NB4 (cell line): Measurements from ENCODE around the gene RTN4.

Experiments used
- DNase-seq: peaks from one replicate; pipeline ENCODE4 v3.0.0; 2010; ENCODE audit warnings: low read depth
- H3K4me3 ChIP-seq: one replicate; pipeline ENCODE4 v1.5.1; 2011; ENCODE audit warnings: mild to moderate bottlenecking, low read depth, low read length, moderate library complexity
- MYC ChIP-seq: IDR thresholded peaks from 2 replicates; pipeline ENCODE4 v1.6.1; 2011; ENCODE audit warnings: low read depth, low read length
- POLR2A ChIP-seq: IDR thresholded peaks from 2 replicates; pipeline ENCODE4 v1.6.1; 2011; ENCODE audit warnings: mild to moderate bottlenecking; ENCODE audit not compliant: insufficient read length; ENCODE audit errors: extremely low read depth
- TF ChIP-seq, protein P1 (sequence below): IDR thresholded peaks from 2 replicates; pipeline ENCODE4 v1.6.1; 2011; ENCODE audit warnings: low read depth, low read length
- TF ChIP-seq, protein P2 (sequence below): IDR thresholded peaks from one replicate; pipeline ENCODE4 v1.5.1; 2012; ENCODE audit warnings: low read depth, low read length

Gene RTN4

DNA sequence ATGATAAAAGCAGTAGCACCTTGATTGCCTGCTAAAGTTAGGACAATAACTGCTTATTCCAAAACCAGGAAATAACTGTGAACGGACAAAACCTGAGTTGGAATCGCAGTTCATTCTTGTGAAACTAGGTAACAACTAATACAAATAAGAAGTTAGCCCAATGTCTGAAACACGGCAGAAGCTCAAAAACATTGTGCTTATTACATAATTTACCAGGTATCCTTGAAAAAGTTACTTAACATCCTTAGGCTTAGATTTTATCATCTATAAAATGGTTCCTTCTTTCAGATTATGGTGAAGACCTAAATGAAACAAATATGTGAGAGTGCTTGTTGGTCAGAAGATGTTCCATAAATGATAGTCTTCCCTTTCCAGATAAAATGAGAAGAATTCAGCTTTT, 32.4 kb downstream of the RTN4 start:
- DNase-seq, result peak; percentile 50
- TF ChIP-seq, protein P1, sequence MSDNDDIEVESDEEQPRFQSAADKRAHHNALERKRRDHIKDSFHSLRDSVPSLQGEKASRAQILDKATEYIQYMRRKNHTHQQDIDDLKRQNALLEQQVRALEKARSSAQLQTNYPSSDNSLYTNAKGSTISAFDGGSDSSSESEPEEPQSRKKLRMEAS, result no peak
- no peak overlapping the region for H3K4me3 ChIP-seq

DNA sequence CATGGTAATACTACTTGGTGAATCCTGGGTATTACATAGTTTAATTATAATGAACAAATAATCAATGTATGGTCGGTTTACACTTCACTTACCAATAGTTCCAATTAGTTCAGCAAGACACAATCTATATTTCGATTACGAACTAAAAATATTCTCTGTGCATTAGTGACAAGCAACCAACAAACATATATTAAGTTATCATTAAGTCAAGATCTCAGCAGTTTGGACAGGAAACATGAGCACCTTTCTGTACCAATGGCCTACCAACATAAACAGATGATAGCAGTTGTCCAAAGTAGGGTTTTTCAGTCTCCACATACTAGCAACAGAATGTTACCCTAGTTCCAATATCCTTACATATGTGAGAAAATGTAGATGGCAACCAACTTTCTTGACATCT, 32.8 kb downstream of the RTN4 start:
- H3K4me3 ChIP-seq, result no peak overlapping the region
- no peak for DNase-seq
- TF ChIP-seq POLR2A (no peak), MYC (no peak)
- TF ChIP-seq, protein P1, result no peak
- TF ChIP-seq, protein P2, sequence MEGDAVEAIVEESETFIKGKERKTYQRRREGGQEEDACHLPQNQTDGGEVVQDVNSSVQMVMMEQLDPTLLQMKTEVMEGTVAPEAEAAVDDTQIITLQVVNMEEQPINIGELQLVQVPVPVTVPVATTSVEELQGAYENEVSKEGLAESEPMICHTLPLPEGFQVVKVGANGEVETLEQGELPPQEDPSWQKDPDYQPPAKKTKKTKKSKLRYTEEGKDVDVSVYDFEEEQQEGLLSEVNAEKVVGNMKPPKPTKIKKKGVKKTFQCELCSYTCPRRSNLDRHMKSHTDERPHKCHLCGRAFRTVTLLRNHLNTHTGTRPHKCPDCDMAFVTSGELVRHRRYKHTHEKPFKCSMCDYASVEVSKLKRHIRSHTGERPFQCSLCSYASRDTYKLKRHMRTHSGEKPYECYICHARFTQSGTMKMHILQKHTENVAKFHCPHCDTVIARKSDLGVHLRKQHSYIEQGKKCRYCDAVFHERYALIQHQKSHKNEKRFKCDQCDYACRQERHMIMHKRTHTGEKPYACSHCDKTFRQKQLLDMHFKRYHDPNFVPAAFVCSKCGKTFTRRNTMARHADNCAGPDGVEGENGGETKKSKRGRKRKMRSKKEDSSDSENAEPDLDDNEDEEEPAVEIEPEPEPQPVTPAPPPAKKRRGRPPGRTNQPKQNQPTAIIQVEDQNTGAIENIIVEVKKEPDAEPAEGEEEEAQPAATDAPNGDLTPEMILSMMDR, result no peak

DNA sequence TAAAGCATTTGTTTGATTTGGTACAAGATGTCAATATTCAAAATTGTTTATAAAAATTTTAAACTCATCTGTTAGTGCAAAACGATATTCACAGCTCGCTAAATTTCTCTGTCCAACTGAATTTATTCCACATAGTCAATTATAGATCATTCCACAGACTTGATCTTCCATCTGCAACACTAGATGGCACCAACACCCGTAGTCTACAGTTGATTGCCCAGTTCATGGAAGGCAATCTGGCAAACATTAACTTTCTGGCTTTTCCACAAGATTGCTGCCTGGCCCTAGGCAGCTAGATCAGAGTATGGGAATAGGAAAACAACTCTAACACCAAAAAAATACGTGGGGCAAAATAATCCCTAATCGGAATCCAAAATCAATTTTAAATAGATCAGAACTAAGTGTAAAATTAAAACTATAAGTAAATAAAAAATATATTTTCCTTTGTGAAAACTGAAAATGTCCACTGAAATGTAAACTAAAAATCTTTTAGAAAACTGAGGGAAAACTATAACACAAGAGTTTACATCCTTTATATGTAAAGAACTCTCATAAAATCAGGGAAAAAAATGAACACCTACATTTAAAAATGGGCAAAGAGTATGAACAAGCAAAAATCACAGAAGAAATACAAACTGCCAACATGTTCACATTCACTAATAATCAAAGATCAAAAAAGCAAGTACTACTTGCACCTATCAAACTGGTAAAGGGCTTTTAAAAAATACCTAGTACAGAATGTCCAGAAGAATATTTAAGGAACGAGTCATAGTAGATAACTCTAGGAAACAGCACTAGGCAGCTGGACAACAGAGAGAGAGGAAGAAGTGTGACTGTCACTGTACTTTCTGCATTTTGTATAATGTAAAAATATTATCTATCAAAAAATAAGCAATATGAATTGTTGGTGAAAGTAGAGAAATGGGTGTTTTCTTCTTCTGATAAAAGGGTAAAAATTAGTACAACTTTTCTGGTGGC, 35.0 kb downstream of the RTN4 start:
- TF ChIP-seq, protein P2, result peak; percentile 55
- no peak for TF ChIP-seq POLR2A
- H3K4me3 ChIP-seq, result no peak overlapping the region
- peak; percentile 77 for DNase-seq

DNA sequence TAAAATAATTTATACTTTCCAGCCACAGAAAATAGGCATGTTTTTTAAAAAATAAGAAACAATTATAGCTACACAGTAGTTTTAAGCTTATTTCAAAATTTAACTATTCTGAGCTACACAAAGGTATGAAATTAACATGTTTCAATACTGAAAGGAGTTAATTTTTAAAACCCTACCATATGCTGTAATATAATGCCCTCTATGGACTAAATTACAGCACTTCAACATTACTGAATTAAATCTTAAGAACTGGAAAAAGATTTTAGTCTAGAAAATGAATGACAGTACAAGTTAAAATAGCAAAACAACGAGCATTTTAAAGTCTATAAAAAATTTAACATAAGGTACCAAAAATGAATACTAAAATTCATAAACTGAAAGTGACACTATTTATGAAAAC, 36.3 kb downstream of the RTN4 start:
- no peak overlapping the region for H3K4me3 ChIP-seq
- no peak for DNase-seq
- TF ChIP-seq MYC (no peak), POLR2A (no peak)
- TF ChIP-seq, protein P2, result no peak
- TF ChIP-seq, protein P1, result no peak

DNA sequence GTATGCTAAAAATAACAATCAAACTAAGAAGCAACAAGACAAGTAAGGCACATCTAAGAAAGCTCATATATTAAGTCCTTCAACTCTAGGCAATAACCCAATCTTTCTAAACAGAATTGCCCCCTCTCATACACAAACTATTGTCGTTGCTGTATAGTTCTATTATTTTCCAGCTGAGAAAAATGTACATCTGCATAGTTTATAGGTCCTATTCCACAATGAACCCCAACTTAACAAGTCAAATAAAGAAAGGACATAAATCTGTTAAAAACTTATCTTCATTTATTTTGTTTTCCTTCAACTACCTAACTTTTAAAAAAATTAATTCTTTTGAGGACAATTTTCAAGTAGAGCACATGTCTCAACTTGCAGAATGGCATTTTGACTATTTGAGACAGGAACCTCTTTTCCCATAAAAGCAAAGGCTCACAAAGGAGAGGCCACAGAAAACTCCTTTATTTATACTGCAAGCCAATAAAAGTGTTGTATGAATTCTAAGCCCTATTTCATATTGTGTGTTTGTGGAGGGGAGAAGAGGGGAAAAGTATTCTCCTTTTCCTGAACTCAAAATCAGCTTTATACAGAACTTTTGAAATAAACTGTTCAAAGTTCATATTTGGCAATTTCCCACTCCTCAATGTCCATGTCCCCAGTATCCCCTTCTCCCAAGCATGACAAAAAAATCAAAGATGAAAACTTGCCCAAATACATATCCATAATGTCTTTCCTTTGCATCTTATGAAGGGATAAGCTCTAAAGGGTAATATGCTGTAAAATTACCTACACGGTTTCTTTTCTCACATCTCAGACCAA, 37.4 kb downstream of the RTN4 start:
- DNase-seq, result no peak
- TF ChIP-seq MYC (no peak), POLR2A (no peak)
- no peak overlapping the region for H3K4me3 ChIP-seq

DNA sequence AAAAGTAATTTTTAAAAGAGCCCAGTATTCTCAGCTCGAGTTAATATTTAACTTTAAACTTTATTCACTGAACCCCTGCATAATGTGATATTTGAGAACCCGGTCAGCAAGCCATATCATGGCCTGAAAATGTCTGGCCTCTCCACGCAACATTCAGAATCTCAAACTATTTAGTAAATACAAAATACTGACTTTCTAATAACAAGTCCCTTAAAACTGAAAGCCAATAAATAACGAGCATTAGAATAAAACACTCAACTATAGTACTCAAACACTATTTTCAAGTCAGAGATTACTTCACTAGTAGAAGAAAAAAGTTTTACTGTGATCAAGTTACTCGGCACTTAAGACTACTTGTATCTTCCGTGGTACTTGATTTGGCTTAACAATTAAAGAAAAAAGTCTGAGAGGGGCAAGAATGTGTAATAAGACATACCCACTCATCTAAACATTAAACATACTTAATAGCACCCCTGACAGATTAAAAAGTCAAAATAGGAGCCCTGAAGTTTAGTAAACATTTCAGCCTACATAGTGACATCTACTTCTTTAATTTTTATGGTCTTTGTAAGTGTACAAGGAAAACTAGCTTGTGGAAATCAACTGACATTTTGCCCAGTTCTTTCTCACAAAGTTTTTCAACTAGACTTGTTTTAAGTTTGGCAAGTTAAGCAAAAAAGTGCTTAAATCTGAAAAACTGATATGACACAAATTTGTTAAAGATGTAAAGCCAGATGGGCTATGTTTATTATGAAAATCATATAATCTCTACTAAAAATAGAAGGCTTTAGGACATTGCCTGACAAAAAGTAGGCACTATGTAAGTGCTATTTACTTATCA, 38.2 kb downstream of the RTN4 start:
- no peak for DNase-seq
- H3K4me3 ChIP-seq, result no peak overlapping the region
- TF ChIP-seq, protein P1, result no peak
- TF ChIP-seq POLR2A (no peak), MYC (no peak)
- TF ChIP-seq, protein P2, result no peak
